HepG2 (cell line): ENCODE data around the gene OLFM2. TPM values are rescaled to one million over a fixed set of nuclear protein-coding genes. Genes with fewer than 3 reads are reported as not detected.

Source experiments
- ATAC-seq: fragments of 200-7000 bp; cut with Tn5 transposase; 3 replicates; pipeline ENCODE4 v1.9.1; 2020; ENCODE audit warnings: mild to moderate bottlenecking, moderate library complexity
- BruUV-seq: library from RNA; stranded (reverse); fragments of 400-500 nt; replicated peaks from 2 replicates; lab custom pipeline; 2021; lab: Mats Ljungman, UMichigan
- CTCF ChIA-PET: fragments of 300-600 bp; formaldehyde crosslinking; extraction: SDS; loops from one replicate; lab custom pipeline; 2021; ENCODE audit warnings: low total read pairs, inconsistent platforms, low intra/inter-chr PET ratio; lab: Yijun Ruan, JAX
- POLR2A ChIA-PET: fragments of 350-600 bp; sonication (Branson Sonifier 250); formaldehyde crosslinking; loops from one replicate; lab custom pipeline; 2020; ENCODE audit warnings: antibody characterized with exemption, inconsistent platforms; lab: Yijun Ruan, JAX
- DNase-seq: peaks from one replicate; pipeline ENCODE4 v3.0.0-alpha.2; 2015; ENCODE audit warnings: low spot score
- FAIRE-seq: peaks from 3 replicates; lab custom pipeline; 2011; peaks lifted over from hg19 to GRCh38; lab: Jason Lieb, UNC
- H2AFZ ChIP-seq: one replicate; pipeline ENCODE4 v1.6.1; 2011; ENCODE audit warnings: low read length, inconsistent platforms
- H3K27ac ChIP-seq: fragments of 300-600 bp; 3 replicates; pipeline ENCODE4 v1.8.0; 2011; ENCODE audit warnings: mixed run types, mild to moderate bottlenecking, mixed read lengths, low read length, inconsistent platforms; ENCODE audit not compliant: insufficient read depth; ENCODE audit errors: extremely low read length
- H3K27me3 ChIP-seq, 2 experiments: fragments of 200-600 bp in 1 of 2; 2 replicates in 1 of 2; 3 replicates in 1 of 2; pipeline versions ENCODE4 v1.6.0 to v1.8.0; 2011; ENCODE audit warnings: low read length in 2 of 2, mild to moderate bottlenecking in 2 of 2, moderate library complexity in 2 of 2, inconsistent platforms in 1 of 2; ENCODE audit not compliant: insufficient read depth in 2 of 2, control insufficient read depth in 1 of 2
- H3K36me3 ChIP-seq, 2 experiments: fragments of 200-600 bp in 1 of 2; replicated peaks in 1 of 2; 2 replicates in 1 of 2; 3 replicates in 1 of 2; pipeline versions ENCODE4 v1.5.1 to v1.8.0; 2011; ENCODE audit warnings: low read length in 2 of 2, inconsistent platforms in 1 of 2; ENCODE audit not compliant: insufficient read depth in 2 of 2, control insufficient read depth in 1 of 2
- H3K4me1 ChIP-seq: 2 replicates; pipeline ENCODE4 v1.5.1; 2012; ENCODE audit warnings: low read length, inconsistent platforms; ENCODE audit not compliant: insufficient read depth
- H3K4me2 ChIP-seq: 2 replicates; pipeline ENCODE4 v1.6.0; 2011; ENCODE audit warnings: low read depth, low read length, inconsistent platforms
- H3K4me3 ChIP-seq, 3 experiments: fragments of 200-600 bp in 1 of 3; sonication (generic), shearing (Covaris generic) in 1 of 3; replicated peaks in 1 of 3; 2 replicates each; pipeline ENCODE4 v1.5.1; 2011 to 2016; ENCODE audit warnings: low read length in 3 of 3, inconsistent platforms in 2 of 3, low read depth in 2 of 3, mild to moderate bottlenecking in 2 of 3, control low read depth in 1 of 3, mixed read lengths in 1 of 3; ENCODE audit not compliant: insufficient read depth in 1 of 3
- H3K79me2 ChIP-seq: one replicate; pipeline ENCODE4 v1.6.1; 2011; ENCODE audit warnings: low read length, inconsistent platforms; ENCODE audit not compliant: insufficient read depth
- H3K9ac ChIP-seq: 2 replicates; pipeline ENCODE4 v1.6.0; 2011; ENCODE audit warnings: mild to moderate bottlenecking, low read depth, low read length, inconsistent platforms; ENCODE audit not compliant: insufficient read depth
- H3K9me3 ChIP-seq: 2 replicates; pipeline ENCODE4 v1.5.1; 2012; ENCODE audit warnings: mild to moderate bottlenecking, low read length
- H4K20me1 ChIP-seq: 2 replicates; pipeline ENCODE4 v1.6.0; 2011; ENCODE audit warnings: inconsistent platforms, mild to moderate bottlenecking, low read length, moderate library complexity; ENCODE audit not compliant: insufficient read depth
- AGO1 ChIP-seq: fragments of 200-400 bp; formaldehyde crosslinking; IDR thresholded peaks from 2 replicates; pipeline ENCODE4 v1.6.1; 2017; ENCODE audit warnings: mild to moderate bottlenecking, low read depth, low read length, moderate library complexity; ENCODE audit not compliant: poor library complexity, severe bottlenecking
- BORCS8-MEF2B ChIP-seq: sonication (generic); formaldehyde crosslinking; IDR thresholded peaks from 2 replicates; pipeline ENCODE4 v1.8.0; 2022; ENCODE audit warnings: mild to moderate bottlenecking, missing genetic modification reagents
- DMAP1 ChIP-seq: IDR thresholded peaks from 2 replicates; pipeline ENCODE4 v1.6.1; 2016
- MIER3 ChIP-seq: IDR thresholded peaks from 2 replicates; pipeline ENCODE4 v1.6.1; 2016; ENCODE audit warnings: missing compliant biosample characterization, borderline replicate concordance
- SIN3A ChIP-seq: IDR thresholded peaks from 2 replicates; pipeline ENCODE4 v1.6.1; 2011; ENCODE audit warnings: low read depth, mild to moderate bottlenecking, control low read depth, low read length, borderline replicate concordance
- U2AF2 ChIP-seq: fragments of 200-400 bp; formaldehyde crosslinking; IDR thresholded peaks from 2 replicates; pipeline ENCODE4 v1.6.1; 2017; ENCODE audit warnings: low read depth, mild to moderate bottlenecking, low read length
- ZFX ChIP-seq: sonication (generic); formaldehyde crosslinking; IDR thresholded peaks from 2 replicates; pipeline ENCODE4 v1.4.0; 2020; ENCODE audit warnings: mild to moderate bottlenecking, low read depth, missing genetic modification reagents, moderate library complexity
- ZFY ChIP-seq: sonication (generic); formaldehyde crosslinking; IDR thresholded peaks from 2 replicates; pipeline ENCODE4 v1.4.0; 2020; ENCODE audit warnings: missing genetic modification reagents
- ZNF230 ChIP-seq: sonication (generic); formaldehyde crosslinking; IDR thresholded peaks from 2 replicates; pipeline ENCODE4 v1.4.0; 2020; ENCODE audit warnings: mild to moderate bottlenecking, missing genetic modification reagents
- ZNF343 ChIP-seq: sonication (generic); formaldehyde crosslinking; IDR thresholded peaks from 2 replicates; pipeline ENCODE4 v1.4.0; 2020; ENCODE audit warnings: mild to moderate bottlenecking, missing genetic modification reagents
- ZNF549 ChIP-seq: sonication (generic); formaldehyde crosslinking; IDR thresholded peaks from 2 replicates; pipeline ENCODE4 v1.5.0; 2020; ENCODE audit warnings: missing genetic modification reagents
- ZNF614 ChIP-seq: IDR thresholded peaks from 2 replicates; pipeline ENCODE4 v1.6.1; 2018; ENCODE audit warnings: missing biosample characterization, missing genetic modification reagents, inconsistent platforms, borderline replicate concordance
- ZNF7 ChIP-seq: IDR thresholded peaks from 2 replicates; pipeline ENCODE4 v1.6.1; 2016; ENCODE audit warnings: missing biosample characterization, missing genetic modification reagents
- ZNF749 ChIP-seq: sonication (generic); formaldehyde crosslinking; IDR thresholded peaks from 2 replicates; pipeline ENCODE4 v1.8.0; 2022; ENCODE audit warnings: mild to moderate bottlenecking, missing genetic modification reagents, moderate library complexity, borderline replicate concordance
- ZNF761 ChIP-seq: sonication (generic); formaldehyde crosslinking; conservative IDR thresholded peaks from 2 replicates; pipeline ENCODE4 v1.4.0; 2020; ENCODE audit warnings: mild to moderate bottlenecking, missing genetic modification reagents
- WGBS: methylation state at CpG from one replicate; pipeline ENCODE4 v1.1.6; 2017; ENCODE audit warnings: low lambda C conversion rate; 5-methylcytosine and 5-hydroxymethylcytosine counted together
- in situ Hi-C: cut with HindIII; loops from 2 replicates; pipeline ENCODE4 v1.10.0; 2017; ENCODE audit warnings: low pct_unique_long_range_greater_than_20kb; ENCODE audit not compliant: extremely low pct_ligation_motif_present
- intact Hi-C: fragments of 100-400 bp; cut with micrococcal nuclease; formaldehyde crosslinking; loops from one replicate; pipeline ENCODE4 v1.10.0; 2022; ENCODE audit not compliant: unreplicated experiment
- polyA plus RNA-seq, 8 experiments: library from polyadenylated mRNA; depleted of rRNA in 3 of 8; stranded (reverse) in 7 of 8; unstranded in 1 of 8; fragments of >200 nt; fragmentation: Illumina TruSeq in 4 of 8; extraction: Trizol in 4 of 8; gene quantifications; 2 replicates each; pipeline versions ENCODE4 v1.2.1 to v1.2.3, GENCODE V29; 2011 to 2016; ENCODE audit warnings: low read depth in 4 of 8, missing spikeins in 1 of 8, mixed read lengths in 1 of 8; ENCODE audit not compliant: insufficient read depth in 1 of 8
- total RNA-seq, 5 experiments: library from RNA; depleted of rRNA; stranded (reverse); fragments of >200 nt; fragmentation: Illumina TruSeq; extraction: Trizol; gene quantifications; 2 replicates each; pipeline ENCODE4 v1.2.3, GENCODE V29; 2016; ENCODE audit warnings: low read depth in 1 of 5
- TF ChIP-seq, protein P1 (sequence below): sonication (generic); formaldehyde crosslinking; IDR thresholded peaks from 2 replicates; pipeline ENCODE4 v1.4.0; 2020; ENCODE audit warnings: missing genetic modification reagents, mild to moderate bottlenecking, borderline replicate concordance
- TF ChIP-seq, protein P2 (sequence below): sonication (generic); formaldehyde crosslinking; IDR thresholded peaks from 2 replicates; pipeline ENCODE4 v1.5.0; 2020; ENCODE audit warnings: mild to moderate bottlenecking, missing genetic modification reagents, borderline replicate concordance

OLFM2 gene
- total and polyA plus RNA-seq, 2 of the 13 experiments (the other 11 are each of a cell fraction or from before 2014, with no cell fraction given) = 0.20 to 0.51 TPM

DNA sequence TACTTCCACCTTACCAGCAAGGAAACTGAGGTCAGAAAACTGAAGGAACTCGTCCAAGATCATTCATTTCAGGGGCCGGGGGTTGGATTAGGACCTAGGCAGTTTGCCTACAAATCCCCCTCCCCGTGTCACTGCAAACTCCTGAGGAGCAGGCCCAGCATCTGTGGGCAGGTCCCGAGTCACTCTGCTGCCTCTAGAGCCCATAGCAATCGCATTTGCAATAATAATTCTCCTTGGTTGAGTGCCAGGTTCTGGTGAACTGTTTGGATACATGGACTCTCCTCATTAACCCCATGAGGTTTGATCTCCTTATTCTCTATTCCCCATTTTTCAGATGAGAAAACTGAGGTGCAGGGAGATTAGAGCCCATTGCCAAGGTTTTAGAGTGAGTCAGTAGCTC is 100.3 kb downstream of the OLFM2 start (continued):
- TF ChIP-seq, protein P1, sequence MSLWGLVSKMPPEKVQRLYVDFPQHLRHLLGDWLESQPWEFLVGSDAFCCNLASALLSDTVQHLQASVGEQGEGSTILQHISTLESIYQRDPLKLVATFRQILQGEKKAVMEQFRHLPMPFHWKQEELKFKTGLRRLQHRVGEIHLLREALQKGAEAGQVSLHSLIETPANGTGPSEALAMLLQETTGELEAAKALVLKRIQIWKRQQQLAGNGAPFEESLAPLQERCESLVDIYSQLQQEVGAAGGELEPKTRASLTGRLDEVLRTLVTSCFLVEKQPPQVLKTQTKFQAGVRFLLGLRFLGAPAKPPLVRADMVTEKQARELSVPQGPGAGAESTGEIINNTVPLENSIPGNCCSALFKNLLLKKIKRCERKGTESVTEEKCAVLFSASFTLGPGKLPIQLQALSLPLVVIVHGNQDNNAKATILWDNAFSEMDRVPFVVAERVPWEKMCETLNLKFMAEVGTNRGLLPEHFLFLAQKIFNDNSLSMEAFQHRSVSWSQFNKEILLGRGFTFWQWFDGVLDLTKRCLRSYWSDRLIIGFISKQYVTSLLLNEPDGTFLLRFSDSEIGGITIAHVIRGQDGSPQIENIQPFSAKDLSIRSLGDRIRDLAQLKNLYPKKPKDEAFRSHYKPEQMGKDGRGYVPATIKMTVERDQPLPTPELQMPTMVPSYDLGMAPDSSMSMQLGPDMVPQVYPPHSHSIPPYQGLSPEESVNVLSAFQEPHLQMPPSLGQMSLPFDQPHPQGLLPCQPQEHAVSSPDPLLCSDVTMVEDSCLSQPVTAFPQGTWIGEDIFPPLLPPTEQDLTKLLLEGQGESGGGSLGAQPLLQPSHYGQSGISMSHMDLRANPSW (CRISPR knock-in tag) = no peak
- no peak for TF ChIP-seq ZNF749
- TF ChIP-seq, all 625 proteins: peak for 2

GRCh38 chr19:9835507-9835949 is 100.8 kb downstream of the OLFM2 start:
- 0 out of 2 replicates have a peak, but pooled peaks cover 7% of the 10 kb centered on the region for H4K20me1 ChIP-seq
- peaks cover 6 to 12% of the 10 kb centered on the region in 2 experiments for H3K36me3 ChIP-seq
- WGBS = under 1% methylated on average over 17 of the region's 28 CpGs
- H3K79me2 ChIP-seq = peaks cover 18% of the 10 kb centered on the region
- no peaks in the 10 kb centered on the region for H3K9me3 ChIP-seq
- no peaks in the 10 kb centered on the region; a peak in 1 of 5 replicates for H3K27me3 ChIP-seq
- intact Hi-C loops (no loop called here), in situ Hi-C loops (no loop called here)
- H3K27ac ChIP-seq = peak overlapping the region; percentile 28
- TSS peak; percentile 42 for BruUV-seq
- FAIRE-seq = no peak
- peak; percentile 32 for ATAC-seq
- peak overlapping the region; percentile 80 for H3K4me2 ChIP-seq
- no peak for DNase-seq
- ChIA-PET POLR2A (interaction anchor here (0.9 to 1.4 kb wide), 2 partner anchors 9 to 17 kb away, joined by 3 to 10 read pairs; partner anchors contain the start of gene FBXL12), CTCF (no interaction called here)
- H3K9ac ChIP-seq = peak overlapping the region; percentile 83
- peaks cover 10% of the 10 kb centered on the region for H3K4me1 ChIP-seq
- H3K4me3 ChIP-seq = peak overlapping the region; percentile 84 to 98 (median 91)
- no peak overlapping the region for H2AFZ ChIP-seq
- TF ChIP-seq U2AF2 = no peak
- no peak for TF ChIP-seq ZNF549 (CRISPR knock-in tag)
- no peak for TF ChIP-seq ZNF7 (CRISPR knock-in tag)
- TF ChIP-seq DMAP1 = 0 out of 2 replicates have a peak, but pooled peaks have one; percentile 6
- TF ChIP-seq, protein P2, sequence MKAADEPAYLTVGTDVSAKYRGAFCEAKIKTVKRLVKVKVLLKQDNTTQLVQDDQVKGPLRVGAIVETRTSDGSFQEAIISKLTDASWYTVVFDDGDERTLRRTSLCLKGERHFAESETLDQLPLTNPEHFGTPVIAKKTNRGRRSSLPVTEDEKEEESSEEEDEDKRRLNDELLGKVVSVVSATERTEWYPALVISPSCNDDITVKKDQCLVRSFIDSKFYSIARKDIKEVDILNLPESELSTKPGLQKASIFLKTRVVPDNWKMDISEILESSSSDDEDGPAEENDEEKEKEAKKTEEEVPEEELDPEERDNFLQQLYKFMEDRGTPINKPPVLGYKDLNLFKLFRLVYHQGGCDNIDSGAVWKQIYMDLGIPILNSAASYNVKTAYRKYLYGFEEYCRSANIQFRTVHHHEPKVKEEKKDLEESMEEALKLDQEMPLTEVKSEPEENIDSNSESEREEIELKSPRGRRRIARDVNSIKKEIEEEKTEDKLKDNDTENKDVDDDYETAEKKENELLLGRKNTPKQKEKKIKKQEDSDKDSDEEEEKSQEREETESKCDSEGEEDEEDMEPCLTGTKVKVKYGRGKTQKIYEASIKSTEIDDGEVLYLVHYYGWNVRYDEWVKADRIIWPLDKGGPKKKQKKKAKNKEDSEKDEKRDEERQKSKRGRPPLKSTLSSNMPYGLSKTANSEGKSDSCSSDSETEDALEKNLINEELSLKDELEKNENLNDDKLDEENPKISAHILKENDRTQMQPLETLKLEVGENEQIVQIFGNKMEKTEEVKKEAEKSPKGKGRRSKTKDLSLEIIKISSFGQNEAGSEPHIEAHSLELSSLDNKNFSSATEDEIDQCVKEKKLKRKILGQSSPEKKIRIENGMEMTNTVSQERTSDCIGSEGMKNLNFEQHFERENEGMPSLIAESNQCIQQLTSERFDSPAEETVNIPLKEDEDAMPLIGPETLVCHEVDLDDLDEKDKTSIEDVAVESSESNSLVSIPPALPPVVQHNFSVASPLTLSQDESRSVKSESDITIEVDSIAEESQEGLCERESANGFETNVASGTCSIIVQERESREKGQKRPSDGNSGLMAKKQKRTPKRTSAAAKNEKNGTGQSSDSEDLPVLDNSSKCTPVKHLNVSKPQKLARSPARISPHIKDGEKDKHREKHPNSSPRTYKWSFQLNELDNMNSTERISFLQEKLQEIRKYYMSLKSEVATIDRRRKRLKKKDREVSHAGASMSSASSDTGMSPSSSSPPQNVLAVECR (CRISPR knock-in tag) = peak; percentile 18; the same call in 1 of the 2 replicates
- no peak for TF ChIP-seq MIER3 (CRISPR knock-in tag)
- TF ChIP-seq ZFX (CRISPR knock-in tag) = peak; percentile 29; the same call in 1 of the 2 replicates
- TF ChIP-seq ZNF761 (CRISPR knock-in tag) = 0 out of 2 replicates have a peak, but pooled peaks have one; percentile 21
- peak; percentile 30; the same call in 1 of the 2 replicates for TF ChIP-seq SIN3A
- 0 out of 2 replicates have a peak, but pooled peaks have one; percentile 37 for TF ChIP-seq ZNF343
- TF ChIP-seq ZNF614 = no peak
- peak; percentile 15 for TF ChIP-seq ZFY
- 0 out of 2 replicates have a peak, but pooled peaks have one; percentile 62 for TF ChIP-seq ZNF230 (CRISPR knock-in tag)
- TF ChIP-seq BORCS8-MEF2B = 0 out of 2 replicates have a peak, but pooled peaks have one; percentile 10
- no peak for TF ChIP-seq AGO1
